Endothelial cell (in vitro differentiated cells): ENCODE data around the gene PSTPIP1. TPM values are rescaled to one million over a fixed set of nuclear protein-coding genes. Genes with fewer than 3 reads are reported as not detected.

Source experiments
- DNase-seq: peaks from one replicate; pipeline ENCODE4 v3.0.0; 2021; ENCODE audit warnings: low spot score
- H3K27ac Mint-ChIP-seq: one replicate; pipeline ENCODE4 v1.8.0; 2021; ENCODE audit warnings: mixed read lengths, inconsistent platforms; ENCODE audit not compliant: unreplicated experiment
- H3K27me3 Mint-ChIP-seq: one replicate; pipeline ENCODE4 v1.8.0; 2021; ENCODE audit warnings: mild to moderate bottlenecking, moderate library complexity, mixed read lengths, inconsistent platforms; ENCODE audit not compliant: unreplicated experiment
- H3K36me3 Mint-ChIP-seq: one replicate; pipeline ENCODE4 v1.8.0; 2021; ENCODE audit warnings: mild to moderate bottlenecking, low read depth, mixed read lengths, inconsistent platforms; ENCODE audit not compliant: unreplicated experiment
- H3K4me1 Mint-ChIP-seq: one replicate; pipeline ENCODE4 v1.8.0; 2021; ENCODE audit warnings: mild to moderate bottlenecking, mixed read lengths, inconsistent platforms; ENCODE audit not compliant: unreplicated experiment
- H3K4me3 Mint-ChIP-seq: one replicate; pipeline ENCODE4 v1.8.0; 2021; ENCODE audit warnings: mild to moderate bottlenecking, mixed read lengths, inconsistent platforms; ENCODE audit not compliant: unreplicated experiment
- H3K9me3 Mint-ChIP-seq: one replicate; pipeline ENCODE4 v1.8.0; 2021; ENCODE audit warnings: mixed read lengths, inconsistent platforms; ENCODE audit not compliant: unreplicated experiment
- total RNA-seq: library from RNA; stranded (reverse); fragmentation: NEBNext Ultra II Directional; extraction: Animal tissue kit (Norgen Biotek cat#: 25700); gene quantifications from one replicate; pipeline ENCODE4 v1.2.1, GENCODE V29; 2021; ENCODE audit not compliant: unreplicated experiment
- TF ChIP-seq, protein P1 (sequence below): fragments of 200-600 bp; sonication (generic); IDR thresholded peaks from one replicate; pipeline ENCODE4 v1.5.0; 2021; ENCODE audit warnings: antibody characterized with exemption; ENCODE audit not compliant: unreplicated experiment

The PSTPIP1 gene
- total RNA-seq, 1 donor from 2014 or later, result not detected

DNA sequence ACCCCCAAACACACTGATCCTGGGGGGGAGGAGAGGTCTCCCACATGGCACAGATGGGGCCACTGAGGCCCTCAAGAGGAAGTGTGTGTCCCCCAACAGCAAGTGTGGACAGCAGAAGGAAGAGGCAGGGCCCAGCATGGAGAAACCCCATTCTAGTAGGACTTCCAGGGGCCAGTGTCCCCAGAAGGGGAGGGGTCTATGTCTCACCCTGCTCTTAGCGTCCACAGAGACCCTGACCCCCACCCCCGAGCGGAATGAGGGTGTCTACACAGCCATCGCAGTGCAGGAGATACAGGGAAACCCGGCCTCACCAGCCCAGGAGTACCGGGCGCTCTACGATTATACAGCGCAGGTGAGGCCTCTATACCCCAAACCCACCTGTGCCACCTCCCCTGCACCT lies 40.7 kb downstream of the PSTPIP1 start:
- no peak for DNase-seq
- Mint-ChIP-seq H3K36me3 (no peaks in the 10 kb centered on the region), H3K4me3 (no peak overlapping the region), H3K27ac (no peak overlapping the region), H3K4me1 (peaks cover 2% of the 10 kb centered on the region), H3K27me3 (peaks cover 19% of the 10 kb centered on the region), H3K9me3 (no peaks in the 10 kb centered on the region)
- TF ChIP-seq, protein P1, sequence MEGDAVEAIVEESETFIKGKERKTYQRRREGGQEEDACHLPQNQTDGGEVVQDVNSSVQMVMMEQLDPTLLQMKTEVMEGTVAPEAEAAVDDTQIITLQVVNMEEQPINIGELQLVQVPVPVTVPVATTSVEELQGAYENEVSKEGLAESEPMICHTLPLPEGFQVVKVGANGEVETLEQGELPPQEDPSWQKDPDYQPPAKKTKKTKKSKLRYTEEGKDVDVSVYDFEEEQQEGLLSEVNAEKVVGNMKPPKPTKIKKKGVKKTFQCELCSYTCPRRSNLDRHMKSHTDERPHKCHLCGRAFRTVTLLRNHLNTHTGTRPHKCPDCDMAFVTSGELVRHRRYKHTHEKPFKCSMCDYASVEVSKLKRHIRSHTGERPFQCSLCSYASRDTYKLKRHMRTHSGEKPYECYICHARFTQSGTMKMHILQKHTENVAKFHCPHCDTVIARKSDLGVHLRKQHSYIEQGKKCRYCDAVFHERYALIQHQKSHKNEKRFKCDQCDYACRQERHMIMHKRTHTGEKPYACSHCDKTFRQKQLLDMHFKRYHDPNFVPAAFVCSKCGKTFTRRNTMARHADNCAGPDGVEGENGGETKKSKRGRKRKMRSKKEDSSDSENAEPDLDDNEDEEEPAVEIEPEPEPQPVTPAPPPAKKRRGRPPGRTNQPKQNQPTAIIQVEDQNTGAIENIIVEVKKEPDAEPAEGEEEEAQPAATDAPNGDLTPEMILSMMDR, result no peak

DNA sequence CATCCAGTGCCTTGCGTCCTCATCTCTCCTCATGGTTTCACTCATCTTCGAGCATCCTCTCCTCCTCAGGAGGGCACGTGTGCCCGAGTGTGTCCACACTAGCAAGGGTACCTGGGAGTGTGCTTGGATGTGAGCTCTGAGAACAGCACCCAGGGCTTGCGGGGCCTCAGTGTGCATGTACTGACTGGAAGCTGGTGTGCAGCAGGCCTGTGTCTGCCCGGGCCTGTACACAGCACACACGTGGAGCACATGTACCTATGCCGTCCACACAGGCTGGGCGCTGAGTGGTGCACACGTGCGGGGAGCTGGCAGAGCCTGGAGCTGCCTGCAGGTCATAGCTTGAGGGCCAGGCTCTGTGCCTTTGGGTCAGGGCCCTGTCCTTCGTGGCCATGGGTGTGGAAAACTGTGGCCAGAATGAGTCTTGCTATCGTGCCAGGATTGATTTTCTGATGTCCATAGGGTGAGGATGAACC lies 41.1 kb downstream of the PSTPIP1 start:
- TF ChIP-seq, protein P1, result no peak
- Mint-ChIP-seq H3K27me3 (peaks cover 19% of the 10 kb centered on the region), H3K9me3 (no peaks in the 10 kb centered on the region), H3K27ac (no peak overlapping the region), H3K4me3 (no peak overlapping the region), H3K36me3 (no peaks in the 10 kb centered on the region), H3K4me1 (peaks cover 2% of the 10 kb centered on the region)
- no peak for DNase-seq

DNA sequence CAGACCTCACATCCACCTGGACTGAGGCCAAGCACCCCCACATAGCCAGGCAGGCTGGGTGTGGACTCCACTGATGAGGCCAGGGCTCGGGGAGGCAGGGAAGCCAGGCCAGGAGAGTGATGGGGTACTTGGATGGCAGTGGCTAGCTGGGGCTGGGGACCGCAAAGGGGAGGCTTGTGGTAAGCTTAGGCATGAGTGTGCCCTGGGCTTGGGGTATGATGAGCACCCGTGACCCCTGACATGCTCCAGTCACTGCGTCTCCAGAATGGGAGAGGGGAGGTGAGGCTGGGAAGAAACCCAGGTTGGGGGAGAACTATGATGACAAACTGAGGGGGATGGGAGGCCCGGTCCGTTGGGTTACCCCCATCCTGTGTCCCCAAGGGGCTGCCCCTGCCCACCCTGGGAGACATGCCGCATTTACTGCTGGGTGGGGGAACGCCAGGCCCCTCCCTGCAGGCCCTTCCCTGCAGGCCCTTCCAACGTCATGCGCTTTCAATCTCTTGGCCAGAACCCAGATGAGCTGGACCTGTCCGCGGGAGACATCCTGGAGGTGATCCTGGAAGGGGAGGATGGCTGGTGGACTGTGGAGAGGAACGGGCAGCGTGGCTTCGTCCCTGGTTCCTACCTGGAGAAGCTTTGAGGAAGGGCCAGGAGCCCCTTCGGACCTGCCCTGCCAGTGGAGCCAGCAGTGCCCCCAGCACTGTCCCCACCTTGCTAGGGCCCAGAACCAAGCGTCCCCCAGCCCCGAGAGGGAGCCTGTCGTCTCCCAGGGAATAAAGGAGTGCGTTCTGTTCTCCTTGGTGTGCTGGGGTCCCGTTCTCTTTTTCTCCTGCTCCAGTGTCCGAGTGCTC lies 41.8 kb downstream of the PSTPIP1 start:
- Mint-ChIP-seq H3K27ac (no peak overlapping the region), H3K36me3 (no peaks in the 10 kb centered on the region), H3K4me1 (peaks cover 2% of the 10 kb centered on the region), H3K4me3 (no peak overlapping the region), H3K27me3 (peaks cover 19% of the 10 kb centered on the region), H3K9me3 (no peaks in the 10 kb centered on the region)
- DNase-seq, result peak; percentile 3
- TF ChIP-seq, protein P1, result no peak

DNA sequence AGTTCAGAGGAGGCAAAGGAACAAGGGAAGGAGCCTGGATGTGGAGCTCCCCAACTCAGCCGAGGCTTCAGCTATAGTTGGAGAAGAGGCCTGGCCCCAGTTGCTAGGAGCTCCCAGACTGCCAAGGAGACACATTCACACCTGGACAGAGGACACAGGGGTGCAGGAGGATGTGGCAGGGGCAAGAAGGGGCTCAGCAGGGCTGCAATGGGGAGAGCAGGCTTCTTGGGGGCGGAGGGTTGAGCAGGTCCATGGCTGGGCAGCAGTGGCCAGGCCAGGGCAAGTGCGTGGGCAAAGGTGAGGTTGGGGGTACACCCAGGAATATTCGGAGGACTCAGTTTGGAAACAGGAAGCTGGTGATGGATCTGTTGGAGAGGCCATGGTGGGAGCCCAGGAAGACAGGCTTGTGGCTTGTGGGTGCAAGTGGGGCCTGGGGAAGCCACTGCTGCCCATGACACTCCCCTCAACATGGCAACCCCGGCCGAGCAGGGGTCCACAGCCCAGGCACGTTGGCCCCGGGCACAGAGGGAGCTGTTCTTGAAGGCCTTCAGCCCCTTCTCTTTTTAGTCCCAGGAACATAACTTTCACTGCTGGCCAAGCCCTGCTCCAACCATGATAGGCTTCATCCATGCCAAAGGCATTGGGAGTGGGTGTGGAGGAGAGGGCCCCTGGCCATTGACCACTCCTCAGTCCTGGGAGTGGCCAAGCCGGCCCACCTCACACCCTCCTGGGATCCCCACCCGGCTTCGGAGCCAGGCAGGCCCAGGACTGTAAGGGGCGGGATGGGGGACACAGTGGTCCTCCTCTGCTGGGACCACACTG lies 42.7 kb downstream of the PSTPIP1 start:
- Mint-ChIP-seq H3K27ac (no peak overlapping the region), H3K4me1 (peaks cover 2% of the 10 kb centered on the region), H3K9me3 (no peaks in the 10 kb centered on the region), H3K36me3 (no peaks in the 10 kb centered on the region), H3K4me3 (no peak overlapping the region), H3K27me3 (peaks cover 19% of the 10 kb centered on the region)
- TF ChIP-seq, protein P1, result no peak
- DNase-seq, result peak; percentile 5
